NCI-H2227 (cell line): ENCODE data around the gene C1QTNF6.

ENCODE experiments used
- DNase-seq: peaks from one replicate; lab custom pipeline; 2025; ENCODE audit not compliant: unreplicated experiment; lab: John Stamatoyannopoulos, UW

Gene C1QTNF6

GRCh38 chr22:37164505-37164887 lies 23.6 kb downstream of the C1QTNF6 start:
- DNase-seq = no peak

DNA sequence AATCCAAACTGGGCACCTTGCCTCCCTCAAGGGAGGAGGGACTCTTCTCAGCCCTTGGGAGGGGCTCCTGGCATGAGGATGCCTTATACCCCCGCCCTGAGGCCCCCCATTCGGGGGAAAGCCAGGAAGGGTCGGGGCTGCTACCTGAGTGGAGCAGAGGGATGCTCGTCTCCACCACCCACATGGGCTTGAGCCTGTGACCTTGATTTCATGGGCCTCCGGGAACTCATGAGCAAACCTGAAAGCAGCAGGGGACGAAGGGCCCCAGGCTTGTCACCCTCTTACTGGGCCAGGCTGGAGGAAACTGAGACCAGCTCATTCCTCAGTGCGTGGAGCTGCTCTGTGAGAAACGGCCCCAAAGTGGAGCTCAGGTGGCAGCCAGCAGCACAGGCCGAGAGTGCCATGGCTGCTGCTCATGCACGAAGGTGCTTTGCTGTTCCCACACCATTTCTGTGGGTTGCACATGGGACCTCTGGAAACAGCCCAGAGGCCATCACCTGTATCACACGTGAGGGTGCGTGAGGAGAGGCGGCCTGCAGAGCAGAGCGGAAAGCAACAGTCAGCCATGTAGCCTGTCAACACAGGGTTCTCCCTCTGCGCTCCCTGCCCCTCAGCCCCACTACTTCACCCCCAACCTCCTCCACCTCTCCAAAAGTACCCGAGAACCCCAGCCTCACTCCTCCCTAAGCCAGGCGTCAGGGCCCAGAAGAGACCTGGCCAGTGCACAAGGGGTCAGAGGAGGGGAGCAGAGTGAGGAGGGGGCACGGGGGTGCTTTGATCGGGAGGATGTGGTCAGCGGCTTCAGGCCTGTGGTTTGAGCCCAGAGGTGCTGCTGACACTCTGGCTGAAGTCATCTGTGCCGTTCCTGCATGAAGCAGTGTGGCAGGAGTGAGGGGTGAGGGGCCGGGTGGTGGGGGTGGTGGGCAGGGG lies 24.2 kb downstream of the C1QTNF6 start:
- no peak for DNase-seq

DNA sequence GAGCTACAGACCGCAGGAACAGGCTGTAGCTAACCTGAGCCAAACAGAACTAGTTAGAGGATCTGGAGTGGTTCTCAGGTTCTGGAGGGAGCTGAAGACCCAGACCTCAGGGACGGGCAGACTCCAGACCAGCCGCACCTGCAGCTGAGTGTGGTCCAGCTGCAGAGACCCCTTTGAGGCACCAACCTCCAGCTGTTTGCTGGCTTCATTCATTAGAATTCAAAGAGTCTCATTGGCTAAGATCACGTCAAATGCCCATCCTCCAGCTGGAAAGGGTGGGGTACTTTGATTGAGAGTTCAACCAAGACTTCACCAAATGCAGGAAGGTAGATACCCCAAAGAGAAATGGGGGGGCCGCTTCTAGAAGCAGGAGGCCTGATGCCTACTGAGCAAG lies 25.0 kb downstream of the C1QTNF6 start:
- DNase-seq = no peak

- no peak for DNase-seq
Measured at GRCh38 chr22:37162221-37163095, 25.6 kb downstream of the C1QTNF6 start.

- DNase-seq = no peak
Measured at GRCh38 chr22:37161443-37161842, 26.6 kb downstream of the C1QTNF6 start.

GRCh38 chr22:37160027-37160426 lies 28.0 kb downstream of the C1QTNF6 start:
- DNase-seq = no peak

- no peak for DNase-seq
Measured at GRCh38 chr22:37158963-37159290, 29.1 kb downstream of the C1QTNF6 start.

DNA sequence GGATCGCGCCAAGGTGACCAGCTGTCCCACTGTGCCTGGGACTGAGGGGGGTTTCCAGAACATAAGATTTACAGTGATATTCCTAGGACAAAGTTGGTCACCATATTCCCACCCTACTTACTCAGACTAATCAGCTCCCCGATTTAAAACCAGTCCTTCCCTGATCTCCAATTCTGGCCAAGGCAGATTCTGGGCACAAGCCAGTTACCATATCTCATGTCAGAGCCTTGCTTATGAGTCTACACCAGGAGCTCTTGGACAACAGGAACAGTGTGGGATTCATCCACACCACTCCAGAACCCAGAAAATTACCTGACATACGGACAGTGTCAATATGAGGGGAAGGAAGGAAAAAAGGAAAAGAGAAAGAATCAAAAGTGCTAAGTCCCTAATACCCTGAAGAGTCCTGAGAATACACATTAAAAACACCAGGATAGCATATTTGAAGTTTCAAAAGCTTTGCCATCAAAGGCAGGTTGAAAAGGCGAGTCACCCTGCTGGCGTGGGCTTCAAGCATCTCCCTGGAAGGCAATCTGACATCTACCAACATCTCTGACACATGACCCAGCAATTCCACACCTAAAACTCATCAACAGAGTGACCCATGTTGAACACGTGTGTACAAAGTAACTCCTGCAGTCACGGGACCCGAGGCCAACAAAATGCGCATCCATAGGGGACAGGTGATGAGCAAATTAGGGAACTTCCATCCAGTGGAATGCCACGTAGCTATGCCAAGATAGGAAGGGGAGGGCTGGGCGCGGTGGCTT lies 30.3 kb downstream of the C1QTNF6 start:
- no peak for DNase-seq

GRCh38 chr22:37156686-37157435 lies 31.2 kb downstream of the C1QTNF6 start:
- no peak for DNase-seq

DNA sequence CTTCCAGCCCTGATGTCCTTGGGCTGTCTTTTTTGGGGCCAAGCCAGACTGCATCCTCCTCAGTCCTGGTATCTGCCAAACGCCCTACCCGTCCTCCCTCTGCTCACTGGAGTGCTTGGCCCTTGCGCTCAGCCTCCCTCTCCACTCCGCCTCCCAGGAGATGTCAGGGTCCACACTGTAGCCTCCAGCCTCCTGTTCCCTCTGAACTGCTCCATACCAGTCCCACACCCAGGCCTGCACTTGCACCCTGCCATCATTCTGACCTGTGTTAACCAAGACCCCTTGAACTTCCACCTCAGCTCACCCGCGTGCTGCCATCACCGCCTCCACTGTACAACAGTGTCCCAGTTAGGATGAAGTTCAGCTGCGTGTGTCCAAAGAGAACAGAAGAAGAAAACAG lies 32.1 kb downstream of the C1QTNF6 start:
- no peak for DNase-seq

GRCh38 chr22:37154925-37155712 lies 32.9 kb downstream of the C1QTNF6 start:
- DNase-seq = no peak

GRCh38 chr22:37153901-37154300 lies 34.1 kb downstream of the C1QTNF6 start:
- no peak for DNase-seq

- no peak for DNase-seq
Measured at GRCh38 chr22:37151401-37151800, 36.6 kb downstream of the C1QTNF6 start.

GRCh38 chr22:37150701-37151100 lies 37.3 kb downstream of the C1QTNF6 start:
- no peak for DNase-seq

DNA sequence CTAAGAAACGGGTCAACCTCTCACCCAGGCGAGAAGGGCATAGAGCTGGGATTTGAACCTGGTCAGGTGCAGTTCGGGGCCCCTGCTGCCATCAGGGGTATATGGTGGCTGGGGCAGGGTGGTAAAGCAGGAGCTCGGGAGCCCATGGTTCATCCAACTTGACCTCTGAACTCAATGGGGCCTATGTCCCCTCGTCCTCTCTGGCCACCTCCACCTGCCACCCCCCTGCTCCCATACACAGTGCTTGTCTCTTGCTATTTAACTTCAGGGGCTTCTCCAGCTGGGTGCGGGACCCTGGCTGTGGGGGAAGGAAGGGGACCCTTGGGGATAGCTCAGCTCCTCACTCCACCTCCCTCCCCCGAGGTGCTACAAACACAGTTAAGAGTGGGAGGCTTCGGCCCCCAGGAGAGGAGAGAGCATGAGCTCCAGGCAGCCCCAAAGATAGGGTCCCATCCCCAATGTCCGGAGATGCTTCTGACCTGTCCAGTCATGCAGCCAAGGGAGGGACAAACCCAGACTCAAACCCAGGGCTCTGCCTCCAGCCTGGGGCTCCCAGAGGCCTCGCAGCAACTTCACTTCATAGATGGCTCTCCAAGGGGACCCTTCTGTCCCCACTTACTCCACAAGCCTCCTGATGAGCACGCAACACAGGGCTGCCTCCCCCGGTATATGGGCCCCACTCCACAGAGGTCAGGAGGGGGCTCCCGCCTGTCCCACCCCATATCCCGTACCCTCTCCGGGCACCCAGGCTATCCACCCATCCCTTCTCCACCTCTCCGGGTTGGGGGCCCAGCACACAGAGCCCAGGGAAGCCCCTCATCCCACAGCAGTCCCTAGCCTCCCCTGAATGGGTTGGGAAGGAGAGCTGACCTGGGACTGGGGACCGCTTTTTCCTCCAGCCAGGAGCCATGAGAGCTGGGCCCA lies 39.0 kb downstream of the C1QTNF6 start:
- DNase-seq = no peak

DNA sequence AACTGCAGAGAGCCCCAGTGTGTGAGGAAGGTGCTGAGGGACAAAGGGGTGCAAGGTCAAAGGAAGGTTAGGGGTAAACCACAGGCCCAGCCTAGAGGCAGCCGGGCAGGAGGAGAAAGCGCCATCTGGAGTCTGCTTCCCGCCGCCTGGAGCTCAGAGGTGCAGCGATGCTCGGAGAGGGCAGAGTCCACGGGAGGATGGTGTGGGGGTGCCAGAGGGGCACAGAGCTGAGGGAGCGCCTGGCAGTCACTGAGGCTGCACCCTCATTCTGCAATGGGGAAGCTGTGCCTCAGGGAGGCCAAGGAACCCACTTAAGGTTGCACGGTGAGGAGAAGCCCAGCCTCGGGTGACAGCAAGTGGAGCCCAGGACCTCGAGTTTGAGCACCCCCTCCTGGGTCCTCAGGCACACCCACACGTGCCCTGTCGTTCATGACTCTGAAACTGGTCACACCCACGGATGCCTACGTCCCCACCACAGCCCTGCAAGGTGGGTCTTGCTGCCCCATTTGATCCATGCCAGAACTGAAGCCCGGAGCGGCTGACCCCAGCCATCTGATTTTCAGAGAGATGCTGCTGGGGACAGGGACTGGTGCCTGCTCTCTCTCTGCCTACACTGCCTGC lies 39.9 kb downstream of the C1QTNF6 start:
- DNase-seq = no peak

DNA sequence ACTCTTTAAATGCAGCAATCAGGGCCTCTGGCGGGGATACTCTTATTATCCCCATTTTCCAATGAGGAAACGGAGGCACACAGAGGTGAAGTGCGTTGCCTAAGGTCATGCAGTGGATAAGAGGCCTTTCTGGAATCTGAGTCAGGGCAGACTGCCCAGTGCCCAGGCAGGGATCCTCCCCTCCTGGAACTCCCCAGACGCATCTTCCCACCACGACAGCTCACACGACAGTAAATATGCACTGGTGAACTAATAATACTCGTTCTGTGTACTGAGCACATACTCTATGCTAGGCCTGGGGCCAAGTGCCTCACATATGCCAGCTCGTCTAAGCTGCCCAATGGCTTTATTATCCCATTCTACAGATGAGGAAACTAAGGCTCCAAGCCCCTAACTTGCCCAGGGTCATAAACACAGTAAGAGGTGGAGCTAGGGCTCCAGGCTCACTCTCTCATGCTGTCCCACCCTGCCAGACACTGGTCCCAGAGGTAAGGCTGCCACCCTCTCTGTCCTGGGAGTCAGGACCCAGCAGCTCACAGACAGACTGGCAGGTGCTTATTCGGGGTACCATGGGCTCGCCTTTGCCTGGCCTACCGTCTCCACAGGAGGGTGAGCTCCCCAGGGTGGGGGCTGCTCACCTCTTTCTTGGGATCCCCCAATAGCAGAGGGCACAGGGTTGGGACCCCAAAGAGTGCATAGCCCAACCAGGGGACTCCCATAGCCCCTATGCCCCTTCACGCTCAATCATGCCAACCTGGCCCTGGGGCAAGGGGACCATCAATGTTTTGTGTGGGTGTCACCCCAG lies 40.7 kb downstream of the C1QTNF6 start:
- DNase-seq = no peak
